ENCODE data around the gene C2CD4A.

DNA sequence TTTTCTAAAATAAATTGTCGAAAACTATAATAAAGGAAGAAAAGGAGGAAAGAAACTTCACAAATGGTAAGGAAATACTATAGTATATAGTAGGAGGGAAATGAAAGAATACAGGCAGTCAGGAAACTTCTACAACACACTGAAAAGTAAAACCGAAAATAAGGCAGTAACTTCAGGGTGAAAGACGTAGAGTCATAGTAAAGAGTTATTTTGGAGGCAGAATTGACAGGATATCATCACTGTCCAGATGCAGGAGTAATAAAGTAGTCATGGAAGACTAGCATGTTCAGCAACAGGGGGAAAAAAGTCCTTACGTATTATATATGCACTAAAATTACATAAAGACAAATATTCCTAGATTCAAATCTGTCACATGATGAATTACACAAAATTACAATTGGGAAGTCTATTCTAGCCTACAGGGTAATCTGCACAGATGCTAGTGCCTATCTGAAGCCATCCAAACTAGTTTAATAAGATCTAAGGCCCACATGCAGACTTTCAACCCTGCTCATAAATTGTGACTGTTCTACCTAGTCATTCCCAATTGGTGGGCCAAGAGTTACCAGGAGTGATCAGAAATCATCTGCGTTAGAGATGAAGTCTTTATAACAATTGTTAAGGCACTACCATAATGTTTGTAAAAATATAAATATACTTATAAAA is 20.6 kb upstream of the C2CD4A start:
- TF ChIP-seq EP300 (IDR thresholded peaks at IDR 0.05): no peak
- TF ChIP-seq, protein P1, sequence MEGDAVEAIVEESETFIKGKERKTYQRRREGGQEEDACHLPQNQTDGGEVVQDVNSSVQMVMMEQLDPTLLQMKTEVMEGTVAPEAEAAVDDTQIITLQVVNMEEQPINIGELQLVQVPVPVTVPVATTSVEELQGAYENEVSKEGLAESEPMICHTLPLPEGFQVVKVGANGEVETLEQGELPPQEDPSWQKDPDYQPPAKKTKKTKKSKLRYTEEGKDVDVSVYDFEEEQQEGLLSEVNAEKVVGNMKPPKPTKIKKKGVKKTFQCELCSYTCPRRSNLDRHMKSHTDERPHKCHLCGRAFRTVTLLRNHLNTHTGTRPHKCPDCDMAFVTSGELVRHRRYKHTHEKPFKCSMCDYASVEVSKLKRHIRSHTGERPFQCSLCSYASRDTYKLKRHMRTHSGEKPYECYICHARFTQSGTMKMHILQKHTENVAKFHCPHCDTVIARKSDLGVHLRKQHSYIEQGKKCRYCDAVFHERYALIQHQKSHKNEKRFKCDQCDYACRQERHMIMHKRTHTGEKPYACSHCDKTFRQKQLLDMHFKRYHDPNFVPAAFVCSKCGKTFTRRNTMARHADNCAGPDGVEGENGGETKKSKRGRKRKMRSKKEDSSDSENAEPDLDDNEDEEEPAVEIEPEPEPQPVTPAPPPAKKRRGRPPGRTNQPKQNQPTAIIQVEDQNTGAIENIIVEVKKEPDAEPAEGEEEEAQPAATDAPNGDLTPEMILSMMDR (IDR thresholded peaks at IDR 0.05): no peak
